CD1c-positive myeloid dendritic cell (primary cell): Measurements from ENCODE around the gene ACAT1.
A peak's percentile ranks its signal among the peaks of the same experiment; 100 is the strongest.
"Not testable (repeated sequence)": the region's sequence is repeated elsewhere in the genome, so short reads cannot be mapped to it uniquely, and the experiment has no call there.

ENCODE experiments used
- DNase-seq: peaks from one replicate; pipeline ENCODE4 v3.0.0-alpha.2; 2016; ENCODE audit errors: extremely low spot score

The ACAT1 gene

GRCh38 chr11:108121274-108122155 is at the start of gene ACAT1:
TSS of gene ACAT1 (plus strand) at chr11:108121567. CDS start at chr11:108121607, 40 bp downstream.
- DNase-seq = peak; percentile 97

GRCh38 chr11:108084811-108085210 is 36.6 kb upstream of the ACAT1 start:
- DNase-seq = no peak

GRCh38 chr11:108085672-108086071 is 35.7 kb upstream of the ACAT1 start:
- DNase-seq = no peak

- DNase-seq = no peak
These were observed 29.2 kb upstream of the ACAT1 start for GRCh38 chr11:108092134-108092533.

- DNase-seq = no peak
These were observed 28.1 kb upstream of the ACAT1 start for GRCh38 chr11:108093128-108093904.

- no peak for DNase-seq
These were observed 24.2 kb upstream of the ACAT1 start for GRCh38 chr11:108097179-108097578.

GRCh38 chr11:108101090-108101775 is 20.1 kb upstream of the ACAT1 start:
- DNase-seq = no peak

GRCh38 chr11:108111126-108111525 is 10.2 kb upstream of the ACAT1 start:
- no peak for DNase-seq

- no peak for DNase-seq
These were observed 9.3 kb upstream of the ACAT1 start for GRCh38 chr11:108112057-108112456.

- DNase-seq = peak; percentile 2
These were observed 5.7 kb upstream of the ACAT1 start for GRCh38 chr11:108115500-108116140.

- peak; percentile 29 for DNase-seq
These were observed 3.5 kb upstream of the ACAT1 start for GRCh38 chr11:108117746-108118371.

- DNase-seq = not testable (repeated sequence)
These were observed 462 bp upstream of the ACAT1 start for GRCh38 chr11:108120936-108121273.

- DNase-seq = no peak
These were observed 830 bp downstream of the ACAT1 start for GRCh38 chr11:108122166-108122628.

GRCh38 chr11:108125096-108125495 is 3.7 kb downstream of the ACAT1 start:
- no peak for DNase-seq

GRCh38 chr11:108128772-108129171 is 7.4 kb downstream of the ACAT1 start:
- no peak for DNase-seq

- no peak for DNase-seq
These were observed 10.6 kb downstream of the ACAT1 start for GRCh38 chr11:108131993-108132392.

GRCh38 chr11:108132993-108133538 is 11.7 kb downstream of the ACAT1 start:
- not testable (repeated sequence) for DNase-seq

- DNase-seq = peak; percentile 10
These were observed 14.6 kb downstream of the ACAT1 start for GRCh38 chr11:108135845-108136544.

GRCh38 chr11:108137212-108137611 is 15.8 kb downstream of the ACAT1 start:
- DNase-seq = no peak

- no peak for DNase-seq
These were observed 20.9 kb downstream of the ACAT1 start for GRCh38 chr11:108142304-108142703.
